OCI-LY3 (cell line): ENCODE data around the gene MRPS18B.

Experiments
- EZH2phosphoT487 ChIP-seq: fragments of 200-600 bp; shearing (Covaris generic); IDR thresholded peaks from 2 replicates; pipeline ENCODE4 v1.6.1; 2018; ENCODE audit warnings: antibody characterized with exemption, mixed run types, low read depth
- TF ChIP-seq, protein P1 (sequence below): fragments of 200-600, 300-600 bp; sonication (generic); IDR thresholded peaks from 2 replicates; pipeline ENCODE4 v1.5.1; 2014; ENCODE audit warnings: antibody characterized with exemption, low read length, low read depth

DNA sequence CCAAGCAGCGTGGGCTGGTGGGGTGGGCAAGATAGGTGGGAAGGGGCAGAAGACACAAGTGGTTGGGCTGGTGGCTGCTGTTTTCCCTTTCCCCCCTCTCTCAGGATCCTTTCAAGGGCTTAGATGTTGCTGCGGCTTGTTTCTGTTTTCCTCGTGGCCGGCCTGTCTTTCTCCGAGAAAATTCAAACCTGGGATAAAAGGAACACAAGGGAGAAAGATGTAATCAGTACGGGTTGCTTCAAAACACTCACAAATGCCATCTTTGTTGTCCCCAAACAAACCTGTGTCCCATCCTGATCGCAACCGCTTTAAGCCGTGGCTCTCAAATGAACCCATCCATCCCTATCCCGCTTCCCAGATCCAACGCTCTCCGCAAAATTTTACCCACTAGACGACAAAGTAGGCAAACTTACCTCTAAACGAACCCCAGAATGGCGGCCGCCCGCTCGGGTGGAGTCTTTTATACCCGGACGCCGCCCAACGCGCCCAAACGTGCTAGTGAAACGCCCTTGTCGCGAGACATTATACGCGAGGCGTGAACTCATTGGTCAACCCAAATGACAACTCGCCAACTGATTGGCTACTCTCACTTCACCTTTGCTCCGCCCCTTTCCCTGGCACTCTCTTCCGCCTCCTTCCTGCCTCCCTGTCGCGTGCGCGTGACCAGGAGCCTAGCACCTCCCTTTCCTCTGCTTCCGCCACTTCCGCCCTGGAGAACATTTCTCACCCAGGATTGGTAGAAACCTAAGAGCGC lies 652 bp upstream of the MRPS18B start, which contains the start of gene PPP1R10:
- TF ChIP-seq, protein P1, sequence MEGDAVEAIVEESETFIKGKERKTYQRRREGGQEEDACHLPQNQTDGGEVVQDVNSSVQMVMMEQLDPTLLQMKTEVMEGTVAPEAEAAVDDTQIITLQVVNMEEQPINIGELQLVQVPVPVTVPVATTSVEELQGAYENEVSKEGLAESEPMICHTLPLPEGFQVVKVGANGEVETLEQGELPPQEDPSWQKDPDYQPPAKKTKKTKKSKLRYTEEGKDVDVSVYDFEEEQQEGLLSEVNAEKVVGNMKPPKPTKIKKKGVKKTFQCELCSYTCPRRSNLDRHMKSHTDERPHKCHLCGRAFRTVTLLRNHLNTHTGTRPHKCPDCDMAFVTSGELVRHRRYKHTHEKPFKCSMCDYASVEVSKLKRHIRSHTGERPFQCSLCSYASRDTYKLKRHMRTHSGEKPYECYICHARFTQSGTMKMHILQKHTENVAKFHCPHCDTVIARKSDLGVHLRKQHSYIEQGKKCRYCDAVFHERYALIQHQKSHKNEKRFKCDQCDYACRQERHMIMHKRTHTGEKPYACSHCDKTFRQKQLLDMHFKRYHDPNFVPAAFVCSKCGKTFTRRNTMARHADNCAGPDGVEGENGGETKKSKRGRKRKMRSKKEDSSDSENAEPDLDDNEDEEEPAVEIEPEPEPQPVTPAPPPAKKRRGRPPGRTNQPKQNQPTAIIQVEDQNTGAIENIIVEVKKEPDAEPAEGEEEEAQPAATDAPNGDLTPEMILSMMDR = no peak
- TF ChIP-seq EZH2phosphoT487 = no peak
